Medulla oblongata (tissue), 1 donor: ENCODE data around the gene SCIN.
"Not testable (repeated sequence)": the region's sequence is repeated elsewhere in the genome, so short reads cannot be mapped to it uniquely, and the experiment has no call there.

Experiments used
- DNase-seq: peaks from one replicate; pipeline ENCODE4 v3.0.0-alpha.2; 2015; ENCODE audit errors: extremely low spot score

The SCIN gene

DNA sequence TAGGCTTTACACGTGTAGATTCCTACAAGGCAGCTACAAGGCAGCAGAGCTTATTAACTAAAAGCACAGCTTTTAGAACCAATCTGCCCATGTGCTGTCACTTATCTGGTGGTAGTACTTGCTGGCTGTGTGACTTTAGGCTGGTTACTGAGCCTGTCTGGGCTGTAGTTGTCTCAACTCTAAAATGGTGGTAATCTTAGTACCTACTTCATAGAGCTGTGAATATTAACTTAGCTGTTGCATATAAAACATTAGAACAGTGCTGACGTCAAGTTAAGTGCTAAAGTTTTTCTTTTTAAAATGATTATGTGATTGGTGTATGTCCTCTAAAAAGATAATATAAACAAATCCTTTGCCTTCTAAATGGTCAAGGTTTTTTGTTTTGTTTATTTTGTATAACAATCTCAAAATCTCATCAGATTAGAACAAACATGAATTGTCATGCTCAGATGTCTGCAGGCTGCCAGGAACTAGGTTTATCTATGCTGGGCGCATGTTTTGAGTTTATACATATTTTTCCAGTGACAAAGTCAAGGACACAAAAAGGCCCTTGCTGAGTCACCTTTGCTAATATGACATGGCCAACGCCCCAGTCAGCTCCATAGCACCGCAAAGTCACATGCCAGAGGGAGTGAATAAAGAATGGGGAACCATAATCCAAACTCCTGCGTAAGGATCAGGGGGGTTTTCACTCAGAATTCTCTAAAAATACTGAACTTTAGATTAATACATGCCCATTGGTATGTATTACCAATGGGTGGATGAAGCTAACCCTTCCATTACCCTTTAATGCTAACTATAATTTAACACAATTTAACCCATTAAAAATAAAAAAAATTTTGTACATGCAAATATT lies 77.1 kb downstream of the SCIN start:
- DNase-seq: no peak

DNA sequence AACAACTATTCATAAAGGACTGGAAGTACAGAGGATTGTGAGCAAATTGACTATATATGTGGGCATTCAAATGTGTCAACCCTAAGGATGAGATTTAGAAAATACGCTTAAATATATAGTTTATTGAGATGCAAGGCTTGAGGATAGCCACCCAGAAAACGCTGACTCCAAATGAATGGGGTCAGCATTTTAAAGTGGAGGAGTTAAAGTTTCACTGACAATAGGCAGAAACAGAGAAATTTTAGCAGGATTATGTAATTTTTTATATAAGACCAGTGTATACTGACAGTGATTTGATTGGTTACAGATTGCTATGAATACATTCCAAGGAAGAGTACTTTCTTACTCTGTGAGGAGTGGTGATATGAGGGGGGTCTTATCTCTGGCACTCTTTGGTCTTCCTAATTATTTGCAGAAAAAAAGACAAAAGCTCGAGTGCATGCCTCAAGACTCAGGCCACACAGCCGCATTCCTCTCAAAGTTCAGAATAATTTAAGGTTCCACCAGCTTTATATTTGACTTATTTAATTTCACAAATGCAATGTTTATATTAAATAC lies 78.3 kb downstream of the SCIN start:
- DNase-seq: no peak

DNA sequence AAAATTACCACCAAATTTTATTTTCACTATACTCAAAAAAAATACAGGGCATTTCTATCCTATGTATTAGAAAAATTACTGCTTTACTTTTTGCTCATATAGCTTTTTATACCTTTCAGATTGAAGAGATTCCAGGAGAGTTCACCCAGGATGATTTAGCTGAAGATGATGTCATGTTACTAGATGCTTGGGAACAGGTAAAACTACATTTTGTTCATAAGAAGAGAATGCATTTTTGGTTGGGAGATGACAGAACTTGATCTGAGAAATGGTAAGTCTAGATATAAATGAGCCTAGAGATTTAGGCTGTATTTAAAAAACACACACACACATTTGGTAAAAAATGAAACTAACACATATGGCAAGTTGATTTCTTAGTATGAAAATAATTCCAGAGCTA lies 78.8 kb downstream of the SCIN start:
- DNase-seq: no peak

DNA sequence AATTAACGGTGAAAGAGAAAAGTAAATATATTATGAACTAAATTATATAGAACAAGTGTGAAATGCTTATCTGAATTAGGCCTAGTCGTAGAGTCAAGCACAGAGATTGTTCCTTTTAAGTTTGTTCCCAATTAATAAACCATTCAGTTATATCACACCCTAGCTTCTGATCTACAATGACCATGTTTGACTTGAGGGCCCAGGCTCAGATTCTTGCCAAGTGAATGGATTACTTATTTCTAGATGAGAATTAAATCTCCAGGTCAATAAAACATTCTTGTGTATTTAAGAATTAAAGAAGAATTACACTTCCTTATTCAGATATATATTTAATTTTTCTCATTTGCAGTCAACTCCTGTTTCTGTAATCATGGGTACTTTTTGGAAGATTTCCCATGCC lies 79.6 kb downstream of the SCIN start:
- DNase-seq: no peak

DNA sequence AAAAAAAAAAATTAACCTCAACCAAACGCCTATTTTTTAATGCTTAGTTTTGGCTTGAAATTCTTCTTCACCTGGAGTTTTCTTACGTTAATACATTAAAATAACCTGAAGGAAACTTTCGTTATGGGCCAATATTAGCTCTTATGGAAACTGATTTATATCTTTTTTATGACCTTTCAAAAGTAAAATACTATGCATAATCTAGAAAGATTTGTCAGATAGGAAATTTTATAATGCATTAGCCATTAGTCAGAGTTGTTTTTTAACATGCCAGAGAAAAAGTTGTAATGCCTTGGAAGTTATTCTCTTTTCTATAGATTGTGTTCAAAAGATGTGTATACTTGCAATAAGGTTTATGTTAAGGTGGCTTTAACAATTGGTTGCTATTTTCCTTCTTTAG lies 82.6 kb downstream of the SCIN start:
- no peak for DNase-seq

DNA sequence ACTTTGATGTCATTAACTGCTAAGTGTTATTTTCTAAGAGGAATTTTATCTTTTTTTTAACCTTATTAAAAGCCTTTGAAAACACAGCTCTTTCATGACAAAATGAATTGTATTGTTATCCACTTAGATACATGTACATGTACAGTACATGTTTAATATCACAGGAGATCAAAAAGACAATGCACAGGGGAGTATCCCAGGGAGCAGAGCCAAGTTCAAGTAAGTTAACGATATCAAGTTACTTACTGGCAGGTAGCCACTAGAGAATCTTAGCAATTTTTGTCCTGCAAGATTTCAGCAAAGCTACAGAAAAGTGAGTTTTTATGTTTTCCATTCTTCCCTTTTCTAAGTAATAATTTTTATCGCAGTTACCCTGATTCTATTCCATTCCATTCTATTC lies 83.0 kb downstream of the SCIN start:
- DNase-seq: no peak

DNA sequence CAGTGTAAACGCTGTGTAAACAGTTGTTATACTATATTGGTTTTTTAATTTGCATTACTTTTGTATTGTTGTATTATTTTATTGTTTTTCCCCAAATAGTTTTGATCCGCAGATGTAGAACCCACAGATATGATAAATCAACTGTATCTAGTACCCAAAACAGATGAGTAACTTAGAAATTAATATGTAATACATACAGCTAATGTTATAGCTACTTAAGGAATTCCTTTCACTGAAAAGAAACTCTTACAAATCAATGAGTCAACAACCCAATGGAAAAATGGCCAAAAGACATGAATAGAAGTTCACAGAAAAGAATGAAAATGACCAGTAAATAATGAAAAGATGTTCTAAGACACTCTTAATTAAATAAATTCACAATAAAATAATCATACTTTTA lies 84.6 kb downstream of the SCIN start:
- DNase-seq: no peak

DNA sequence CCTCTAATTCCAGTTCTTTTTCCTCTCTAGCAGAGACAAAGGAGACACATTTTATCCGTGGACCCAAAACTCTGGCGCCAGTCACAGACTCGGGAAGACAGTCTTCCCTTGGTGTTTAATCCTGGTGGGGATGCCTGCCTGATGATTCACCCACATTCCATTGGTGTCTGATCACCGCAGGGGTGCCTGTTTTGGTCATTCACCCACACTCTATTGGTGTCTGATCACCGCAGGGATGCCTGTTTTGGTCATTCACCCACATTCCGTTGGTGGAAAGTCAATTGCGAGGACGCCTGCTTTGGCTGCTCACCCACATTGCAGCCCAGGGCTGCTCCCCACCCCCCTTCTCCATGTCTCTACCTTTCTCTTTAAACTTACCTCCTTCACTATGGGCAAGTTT lies 89.9 kb downstream of the SCIN start:
- not testable (repeated sequence) for DNase-seq

DNA sequence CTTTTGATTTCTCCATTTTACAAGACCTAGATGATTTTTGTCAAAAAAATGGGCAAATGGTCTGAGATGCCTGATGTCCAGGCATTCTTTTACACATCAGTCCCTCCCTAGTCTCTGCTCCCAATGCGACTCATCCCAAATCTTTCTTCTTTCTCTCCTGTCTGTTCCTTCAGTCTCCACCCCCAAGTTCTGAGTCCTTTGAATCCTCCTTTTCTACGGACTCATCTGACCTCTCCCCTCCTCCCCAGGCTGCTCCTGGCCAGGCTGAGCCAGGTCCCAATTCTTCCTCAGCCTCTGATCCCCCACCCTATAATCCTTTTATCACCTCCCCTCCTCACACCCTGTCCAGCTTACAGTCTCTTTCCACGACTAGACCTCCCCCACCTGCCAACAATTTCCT lies 90.5 kb downstream of the SCIN start:
- DNase-seq: not testable (repeated sequence)

DNA sequence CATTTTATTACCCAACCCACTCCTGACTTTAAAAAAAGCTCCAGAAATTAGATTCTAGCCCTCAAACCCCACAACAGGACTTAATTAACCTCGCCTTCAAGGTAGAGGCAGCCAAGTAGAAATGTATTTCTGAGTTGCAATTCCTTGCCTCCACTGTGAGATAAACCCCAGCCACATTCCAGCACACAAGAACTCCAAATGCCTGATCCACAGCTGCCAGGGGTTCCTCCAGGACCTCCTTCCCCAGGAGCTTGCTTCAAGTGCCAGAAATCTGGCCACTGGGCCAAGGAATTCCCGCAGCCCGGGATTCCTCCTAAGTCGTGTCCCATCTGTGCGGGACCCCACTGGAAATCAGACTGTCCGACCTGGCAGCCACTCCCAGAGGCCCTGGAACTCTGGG lies 91.1 kb downstream of the SCIN start:
- DNase-seq: no peak

DNA sequence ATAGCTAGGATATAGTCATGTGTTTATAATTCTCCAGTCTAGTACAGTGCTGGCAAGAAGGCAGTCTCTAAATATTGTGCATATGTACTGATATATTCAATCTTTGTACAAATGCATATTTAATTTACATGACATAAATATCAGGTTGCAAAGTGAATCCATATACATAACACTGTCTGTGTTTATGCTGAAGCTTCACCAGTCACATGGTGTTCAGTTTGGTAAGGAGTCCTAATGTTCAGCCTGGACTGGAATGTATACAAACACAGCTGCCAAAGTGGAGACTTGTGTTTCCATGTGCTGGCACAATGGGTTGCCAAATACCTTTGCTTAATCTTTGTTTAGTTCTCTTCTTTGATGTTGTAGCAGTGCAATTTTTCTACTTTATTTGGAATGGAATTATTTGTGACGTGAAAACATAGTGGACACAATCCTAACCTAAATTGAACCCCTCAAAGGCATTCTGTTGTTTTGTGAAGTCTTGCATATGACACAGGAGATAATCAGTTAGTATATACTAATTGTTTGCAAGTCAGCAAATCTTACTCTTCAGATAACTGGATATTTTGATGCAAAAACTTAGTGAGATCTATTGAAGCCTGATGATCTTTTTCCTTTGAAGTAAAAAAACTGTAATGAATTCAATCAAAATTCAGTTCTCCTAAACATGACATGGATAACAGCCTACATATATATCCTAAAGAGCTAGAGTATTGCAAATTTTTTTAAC lies 99.6 kb downstream of the SCIN start:
- no peak for DNase-seq

DNA sequence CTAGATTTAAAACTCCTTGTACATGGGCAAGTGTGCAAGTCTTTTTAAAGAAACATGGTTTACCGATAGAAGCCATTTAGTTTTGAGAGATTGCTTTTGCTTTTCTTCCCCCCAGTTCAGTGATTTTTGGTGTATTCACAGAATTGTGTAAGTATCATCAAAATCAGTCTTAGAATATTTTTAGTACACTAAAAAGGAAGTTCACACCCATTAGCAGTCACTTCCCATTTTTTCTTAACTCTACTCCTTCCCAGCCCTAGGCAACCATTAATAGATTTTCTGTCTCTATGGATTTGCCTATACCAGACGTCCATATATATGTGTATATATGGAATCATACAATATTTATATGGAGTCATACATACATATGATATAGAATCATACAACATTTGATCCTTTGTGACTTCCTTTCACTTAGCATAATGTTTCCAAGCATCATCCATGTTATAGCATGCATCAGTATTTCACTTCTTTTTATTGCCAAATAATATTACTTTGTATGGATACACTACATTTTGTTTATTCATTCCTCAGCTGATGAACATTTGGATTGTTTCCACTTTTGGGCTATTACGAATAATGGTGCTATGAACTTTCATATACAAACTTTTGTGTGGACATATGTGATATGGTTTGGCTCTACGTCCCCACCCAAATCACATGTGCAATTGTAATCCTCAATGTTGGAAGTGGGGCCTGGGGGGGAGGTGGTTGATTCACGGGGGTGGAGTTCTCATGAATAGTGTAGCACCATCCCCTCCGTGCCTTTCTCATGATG lies 100.4 kb downstream of the SCIN start:
- peak; percentile 24 for DNase-seq

DNA sequence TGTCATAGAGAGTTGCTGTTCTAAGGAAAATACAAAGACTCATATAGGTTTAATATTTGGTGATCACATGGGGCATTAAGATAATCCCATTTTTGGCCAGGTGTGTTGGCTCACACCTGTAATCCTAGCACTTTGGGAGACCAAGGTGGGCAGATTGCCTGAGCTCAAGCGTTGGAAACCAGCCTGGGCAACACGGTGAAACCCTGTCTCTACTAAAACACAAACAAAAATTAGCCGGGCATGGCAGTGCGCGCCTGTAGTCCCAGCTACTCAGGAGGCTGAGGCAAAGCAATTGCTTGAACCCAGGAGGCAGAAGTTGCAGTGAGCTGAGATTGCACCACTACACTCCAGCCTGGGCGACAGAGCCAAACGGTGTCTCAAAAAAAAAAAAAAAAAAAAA lies 102.9 kb downstream of the SCIN start:
- not testable (repeated sequence) for DNase-seq

DNA sequence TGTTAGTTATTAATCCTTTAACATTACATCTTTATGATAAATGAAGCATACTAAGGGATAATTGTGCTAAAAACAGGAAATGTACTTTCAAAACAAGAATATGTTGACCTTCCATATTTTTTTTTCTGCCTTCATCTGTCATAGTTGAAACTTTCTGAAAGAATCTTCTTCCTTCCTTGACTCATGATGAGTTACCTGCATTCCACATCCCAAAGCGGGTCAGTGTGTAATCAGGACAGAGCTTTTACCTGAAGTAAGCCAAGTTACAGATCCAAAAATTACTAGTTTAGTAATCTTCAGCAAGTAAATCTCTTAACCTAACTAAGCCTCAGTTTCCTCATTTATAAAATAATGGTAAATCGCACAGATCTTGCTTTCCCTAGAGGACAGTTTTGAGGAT lies 103.5 kb downstream of the SCIN start:
- no peak for DNase-seq

DNA sequence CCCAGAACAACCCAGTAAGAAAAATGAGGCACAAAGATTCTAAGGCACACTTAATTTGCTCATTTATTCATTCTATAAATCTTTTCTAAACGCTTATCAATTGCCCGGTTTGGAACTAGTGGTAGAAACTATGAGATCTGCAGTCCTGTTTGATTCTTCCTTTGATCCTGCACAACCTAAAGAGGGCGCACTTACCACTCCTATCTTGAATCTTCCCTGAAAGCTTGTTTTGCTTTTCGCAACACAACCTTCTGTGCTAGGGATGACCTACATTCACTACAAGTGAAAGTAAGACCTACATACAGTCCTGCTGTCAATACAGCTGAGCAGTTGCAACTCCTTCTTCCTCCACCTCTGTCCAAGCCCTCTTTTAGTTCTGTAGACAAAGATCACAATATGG lies 104.3 kb downstream of the SCIN start:
- peak; percentile 42 for DNase-seq

DNA sequence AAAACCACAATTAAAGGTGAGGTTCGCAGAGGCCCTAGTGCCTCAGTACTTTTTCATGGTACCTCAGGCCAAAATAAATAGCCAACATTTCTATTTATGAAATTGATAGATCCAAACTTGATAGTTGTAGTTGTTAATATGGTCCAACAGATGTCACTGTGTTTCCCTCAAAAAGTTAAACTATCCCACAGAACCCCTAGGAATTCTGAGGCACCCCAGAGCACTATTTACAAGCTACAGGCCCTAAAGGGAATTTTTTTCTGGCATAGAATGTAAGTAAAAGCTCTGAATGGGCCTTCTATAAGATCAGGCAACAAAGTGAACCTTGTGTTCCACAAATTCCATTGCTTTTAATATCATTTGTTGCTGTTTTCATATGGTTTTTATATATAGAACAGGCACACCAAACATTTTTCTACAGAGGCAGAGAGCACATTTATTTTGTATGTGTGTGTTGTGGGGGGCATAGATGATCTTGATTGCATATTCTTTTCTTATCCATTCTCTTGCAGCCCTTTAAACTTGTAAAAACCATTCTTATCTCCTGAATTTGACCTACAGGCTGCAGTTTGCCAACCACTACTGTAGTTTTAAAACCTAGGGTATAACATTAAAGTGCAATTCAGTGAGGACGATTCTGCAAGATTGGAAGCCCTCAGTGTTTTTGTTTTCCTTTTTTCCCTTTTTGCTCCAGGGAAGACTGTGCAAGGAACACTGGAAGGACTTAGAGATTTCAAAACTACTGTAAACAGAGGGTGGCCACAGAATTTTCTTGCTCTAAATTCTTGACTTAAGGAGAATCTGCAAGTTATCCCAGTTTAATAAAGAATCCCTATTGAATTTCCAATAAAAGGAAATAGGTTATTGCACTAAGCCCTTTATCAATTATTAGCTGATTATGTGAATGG lies 113.4 kb downstream of the SCIN start:
- DNase-seq: no peak

DNA sequence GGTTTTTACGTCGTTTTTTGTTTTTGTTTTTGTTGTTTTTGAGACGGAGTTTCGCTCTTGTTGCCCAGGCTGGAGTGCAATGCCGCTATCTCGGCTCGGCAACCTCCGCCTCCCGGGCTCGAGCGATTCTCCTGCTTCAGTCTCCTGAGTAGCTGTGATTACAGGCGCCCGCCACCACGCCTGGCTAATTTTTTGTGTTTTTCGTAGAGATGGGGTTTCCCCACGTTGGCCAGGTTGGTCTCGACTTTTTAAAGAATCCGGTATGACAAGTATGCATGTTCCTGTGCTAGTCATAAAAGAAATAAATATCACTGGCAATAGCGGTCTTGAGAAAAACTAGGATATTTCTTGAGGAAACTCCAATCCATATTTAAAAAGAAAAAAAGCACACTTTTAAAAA lies 114.2 kb downstream of the SCIN start:
- DNase-seq: no peak

DNA sequence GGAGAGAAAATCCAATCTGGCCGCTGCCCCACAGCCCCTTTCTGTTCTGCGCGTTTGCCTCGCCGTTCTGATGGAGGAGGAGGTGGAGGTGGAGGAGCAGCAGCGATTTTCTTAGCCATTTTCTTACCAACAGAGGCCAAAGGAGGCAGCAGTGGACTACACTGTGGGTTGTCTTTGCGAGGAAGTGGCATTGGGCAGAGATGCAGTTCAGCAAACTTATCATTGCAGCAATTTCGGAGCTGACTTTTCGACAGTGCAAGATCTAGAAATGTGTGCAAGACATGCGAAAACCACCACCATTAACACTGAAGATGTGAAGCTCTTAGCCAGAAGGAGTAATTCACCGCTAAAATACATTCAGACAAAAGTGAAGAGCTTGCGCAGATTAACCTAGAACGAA lies 115.0 kb downstream of the SCIN start:
- DNase-seq: peak; percentile 68

DNA sequence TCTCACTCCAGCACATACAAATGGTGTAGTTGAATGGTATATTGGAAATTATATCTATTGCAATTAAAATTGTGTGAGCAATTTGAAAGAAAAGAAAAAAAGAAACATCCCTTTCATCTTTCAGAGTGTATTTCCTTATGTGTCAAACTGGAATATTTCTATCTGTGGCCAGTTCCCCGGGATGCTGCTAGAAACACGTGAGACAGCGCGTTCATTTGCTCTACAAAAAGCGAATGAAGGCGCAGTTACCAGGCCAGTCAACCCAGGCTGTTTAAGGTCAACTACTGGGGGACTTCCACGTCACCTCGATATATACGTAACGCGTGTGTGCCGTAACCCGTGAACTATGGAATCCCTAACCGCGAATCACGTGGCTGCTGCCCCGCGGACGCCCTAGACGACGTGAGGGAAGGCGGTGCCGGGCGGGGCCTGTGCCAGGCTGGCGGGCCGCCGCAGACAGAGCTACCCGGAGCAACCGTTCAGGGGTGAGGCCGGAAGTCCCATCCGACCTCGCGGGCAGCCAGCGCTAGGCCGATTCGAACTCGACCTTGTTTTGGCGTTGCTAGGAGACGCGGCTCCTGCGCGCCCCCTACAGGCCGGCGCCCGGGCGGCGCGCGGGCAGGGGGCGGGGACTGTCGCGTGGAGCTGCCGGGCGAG lies 115.8 kb downstream of the SCIN start:
- peak; percentile 86 for DNase-seq

DNA sequence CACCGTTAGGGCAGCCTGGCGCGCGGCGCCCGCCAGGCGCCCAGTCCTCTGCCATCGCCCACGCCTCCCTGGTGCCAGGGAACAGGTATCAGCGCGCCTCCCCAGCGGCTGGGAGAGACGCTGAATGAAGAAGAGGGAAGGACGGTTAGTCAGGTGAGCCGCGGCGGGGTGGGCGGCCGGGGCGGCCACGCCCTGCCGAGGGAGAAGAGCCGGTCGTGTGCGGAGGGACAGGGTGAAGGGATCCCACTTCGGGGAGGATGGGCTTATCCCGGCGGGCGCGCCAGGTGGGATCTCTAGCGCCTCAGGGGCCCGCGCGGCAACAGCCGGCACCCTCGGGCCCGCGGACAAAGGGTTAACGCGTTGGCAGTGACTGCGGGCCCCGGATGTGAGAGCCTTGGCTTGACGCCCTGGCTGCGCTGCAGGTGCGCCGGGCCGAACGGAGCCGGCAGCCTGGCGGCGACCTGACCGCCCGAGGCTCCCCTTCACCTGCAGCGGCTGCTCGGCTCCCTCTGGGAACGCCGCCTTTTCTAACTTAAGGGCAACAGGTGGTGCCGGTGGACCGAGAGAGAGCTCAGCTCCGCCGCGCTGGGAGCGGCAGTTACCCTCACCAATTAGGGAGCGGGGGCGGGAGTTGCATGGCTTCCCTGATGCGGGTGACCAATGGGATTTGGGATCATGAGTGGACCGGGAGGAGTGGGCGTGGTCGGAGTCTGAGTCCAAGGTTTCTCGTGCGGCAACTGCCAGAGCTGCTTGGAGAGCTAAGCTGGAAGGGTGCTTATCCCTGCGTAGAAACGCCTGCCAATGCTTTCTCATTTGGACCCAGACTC lies 116.6 kb downstream of the SCIN start, which contains the start of gene ARL4A:
TSS of gene ARL4A (plus strand) at position 743 of the 827 bp plus-strand sequence. CDS start 622 bp downstream, outside the sequence.
- DNase-seq: peak; percentile 99
